BLaER1 treated with 17β-estradiol and CSF1 and Interleukin-3, amounts not matched to agents 10 nM and 100 nM (cell line): ENCODE measurements around the gene DPYD.

Experiments
- H3K27ac ChIP-seq, 11 experiments: shearing (Covaris generic); formaldehyde crosslinking; 2 replicates each; pipeline ENCODE4 v1.8.1; 2022
- H3K27me3 ChIP-seq, 11 experiments: shearing (Covaris generic); formaldehyde crosslinking; 2 replicates each; pipeline ENCODE4 v1.8.1; 2022
- H3K36me3 ChIP-seq, 11 experiments: shearing (Covaris generic); formaldehyde crosslinking; 2 replicates each; pipeline ENCODE4 v1.8.1; 2022
- H3K4me1 ChIP-seq, 10 experiments: shearing (Covaris generic); formaldehyde crosslinking; 2 replicates each; pipeline ENCODE4 v1.8.1; 2022
- H3K4me2 ChIP-seq, 11 experiments: shearing (Covaris generic); formaldehyde crosslinking; 2 replicates each; pipeline ENCODE4 v1.8.1; 2022
- H3K4me3 ChIP-seq, 10 experiments: shearing (Covaris generic); formaldehyde crosslinking; 2 replicates each; pipeline ENCODE4 v1.8.1; 2022
- H3K9ac ChIP-seq, 11 experiments: shearing (Covaris generic); formaldehyde crosslinking; 2 replicates each; pipeline ENCODE4 v1.8.1; 2022
- H3K9me3 ChIP-seq, 11 experiments: shearing (Covaris generic); formaldehyde crosslinking; replicated peaks in 1 of 11; 2 replicates each; pipeline ENCODE4 v1.8.1; 2022
- H4K20me1 ChIP-seq, 11 experiments: shearing (Covaris generic); formaldehyde crosslinking; 2 replicates each; pipeline ENCODE4 v1.8.1; 2022
- Cebpa-rat ChIP-seq, 11 experiments: shearing (Covaris generic); IDR thresholded peaks; 2 replicates each; pipeline ENCODE4 v1.8.1; 2022

Gene DPYD

DNA sequence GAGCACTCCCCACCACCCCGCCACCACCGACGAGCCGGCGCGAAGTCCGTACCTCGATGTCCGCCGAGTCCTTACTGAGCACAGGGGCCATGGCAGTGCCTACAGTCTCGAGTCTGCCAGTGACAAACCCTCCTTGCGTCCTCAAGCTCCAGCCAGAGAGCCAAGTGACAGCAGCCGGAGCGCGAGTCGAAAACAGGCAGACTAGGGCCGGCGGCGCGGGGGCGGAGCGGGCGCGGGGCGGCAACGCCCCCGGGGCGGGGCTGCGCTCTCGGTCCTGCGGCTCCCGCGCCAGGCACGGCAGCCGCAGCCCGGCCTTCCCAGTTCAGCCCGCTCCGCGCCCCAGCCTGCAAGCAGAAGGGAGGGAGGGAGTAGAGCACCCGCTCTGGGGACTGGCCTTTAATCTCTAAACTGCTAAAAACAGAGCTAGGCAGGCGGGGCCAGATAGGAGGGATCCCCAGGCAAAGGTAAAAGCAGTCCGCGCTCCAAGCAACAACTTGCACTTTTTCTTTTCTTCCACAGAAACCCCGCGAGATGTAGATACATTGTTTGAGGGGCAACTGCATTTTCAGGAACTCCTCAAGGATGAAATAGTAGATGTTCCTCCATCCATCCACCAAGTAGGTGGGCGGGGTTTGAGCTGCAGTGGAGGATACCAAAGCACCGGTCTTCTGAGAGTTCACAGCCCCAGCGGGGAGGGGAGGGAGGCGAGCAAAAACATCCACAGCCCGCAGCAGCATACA is at the start of gene DPYD:
Gene DPYD, minus strand, starts transcription at position 203 of the 740 bp plus-strand sequence. Its CDS starts 112 bp downstream, at position 91.
- H3K36me3 ChIP-seq, result no peaks in the 10 kb centered on the region
- peak within 1 kb of the TSS; percentile 65 to 89 (median 80) for H3K27ac ChIP-seq
- H3K4me2 ChIP-seq, result peak within 1 kb of the TSS; percentile 74 to 98 (median 87)
- H3K4me1 ChIP-seq, result peaks cover 11 to 40% (median 18%) of the 10 kb centered on the region in 10 experiments; a peak in 19 of 20 replicates
- H3K4me3 ChIP-seq, result peak within 1 kb of the TSS; percentile 71 to 95 (median 86)
- H3K9ac ChIP-seq, result peak within 1 kb of the TSS; percentile 83 to 90 (median 85)
- H3K27me3 ChIP-seq, result no peaks in the 10 kb centered on the region
- no peaks in the 10 kb centered on the region for H3K9me3 ChIP-seq
- no peak for TF ChIP-seq Cebpa-rat (IDR thresholded peaks at IDR 0.05)
- H4K20me1 ChIP-seq, result peaks cover 0 to 23% (median 0%) of the 10 kb centered on the region in 11 experiments; a peak in 3 of 22 replicates

DNA sequence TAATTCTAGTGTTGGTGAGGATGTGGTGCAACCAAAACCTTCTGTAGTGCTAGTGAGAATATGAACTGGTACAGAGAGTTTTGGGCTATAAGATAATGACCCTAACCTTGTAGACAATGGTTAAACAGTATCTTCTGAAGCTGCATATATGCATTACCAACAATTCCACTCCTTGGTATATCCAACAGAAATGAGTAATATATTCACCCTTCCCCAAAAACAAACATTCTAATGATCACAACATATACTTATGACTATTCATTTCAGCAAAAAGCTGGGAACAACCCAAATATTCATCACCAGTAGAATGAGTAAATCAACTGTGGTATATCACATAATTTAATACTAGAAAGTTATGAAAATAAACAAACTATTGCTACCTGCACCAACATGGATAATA is 39.6 kb upstream of the DPYD start:
- TF ChIP-seq Cebpa-rat (IDR thresholded peaks at IDR 0.05), result no peak
- no peaks in the 10 kb centered on the region for H3K9me3 ChIP-seq
- no peaks in the 10 kb centered on the region for H3K27me3 ChIP-seq
- H3K4me3 ChIP-seq, result no peak overlapping the region
- no peak overlapping the region for H3K4me2 ChIP-seq
- no peaks in the 10 kb centered on the region for H4K20me1 ChIP-seq
- H3K4me1 ChIP-seq, result no peaks in the 10 kb centered on the region
- H3K36me3 ChIP-seq, result no peaks in the 10 kb centered on the region
- H3K27ac ChIP-seq, result no peak overlapping the region
- H3K9ac ChIP-seq, result no peak overlapping the region

DNA sequence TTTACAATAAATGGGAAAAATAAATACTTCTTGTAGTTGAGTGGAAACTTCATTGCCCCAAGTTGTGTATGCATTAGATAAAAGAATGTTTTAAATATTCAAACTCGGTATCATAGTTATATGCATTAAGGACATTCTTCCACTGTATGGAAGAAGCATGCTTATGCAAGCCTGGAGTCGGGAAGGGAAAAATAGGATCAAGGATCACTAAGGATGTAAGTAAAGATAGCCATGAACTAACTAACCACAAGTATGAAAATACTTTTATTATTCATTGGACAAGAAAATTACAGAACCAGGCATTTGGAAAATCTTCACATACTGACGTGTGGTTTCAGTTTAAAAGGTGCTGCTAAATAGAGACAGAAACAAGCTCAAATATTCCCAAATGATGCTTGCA is 26.9 kb upstream of the DPYD start:
- no peaks in the 10 kb centered on the region for H3K27me3 ChIP-seq
- H3K36me3 ChIP-seq, result no peaks in the 10 kb centered on the region
- peaks cover 0 to 2% (median under 1%) of the 10 kb centered on the region in 10 experiments; a peak in 5 of 20 replicates for H3K4me1 ChIP-seq
- no peaks in the 10 kb centered on the region for H3K9me3 ChIP-seq
- H3K4me3 ChIP-seq, result no peak overlapping the region
- no peak for TF ChIP-seq Cebpa-rat (IDR thresholded peaks at IDR 0.05)
- no peak overlapping the region for H3K27ac ChIP-seq
- no peak overlapping the region for H3K9ac ChIP-seq
- H4K20me1 ChIP-seq, result no peaks in the 10 kb centered on the region
- H3K4me2 ChIP-seq, result no peak overlapping the region

DNA sequence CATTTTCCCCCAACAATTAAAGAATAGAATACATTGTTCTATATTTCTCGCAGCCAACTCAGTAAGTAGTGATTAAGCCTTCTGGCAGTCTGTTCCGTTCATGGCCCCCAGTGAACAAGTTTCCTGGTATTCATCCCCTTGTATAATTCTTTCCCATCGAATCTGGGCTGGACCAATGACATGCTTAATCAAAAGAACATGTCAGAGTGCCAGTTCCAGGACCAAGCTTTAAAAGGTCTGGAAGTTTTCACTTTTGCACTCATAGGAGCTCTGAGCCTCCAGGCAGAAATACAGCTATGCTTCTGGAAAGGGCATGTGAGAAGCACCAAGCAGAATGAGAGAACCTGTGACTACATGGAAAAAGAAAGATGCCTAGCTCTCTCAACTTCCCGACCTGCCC is 22.5 kb upstream of the DPYD start:
- no peaks in the 10 kb centered on the region for H3K27me3 ChIP-seq
- H3K4me3 ChIP-seq, result no peak overlapping the region
- H3K36me3 ChIP-seq, result no peaks in the 10 kb centered on the region
- H4K20me1 ChIP-seq, result no peaks in the 10 kb centered on the region
- no peak for TF ChIP-seq Cebpa-rat (IDR thresholded peaks at IDR 0.05)
- peaks cover under 1 to 14% (median 6%) of the 10 kb centered on the region in 10 experiments; a peak in 15 of 20 replicates for H3K4me1 ChIP-seq
- H3K9me3 ChIP-seq, result no peaks in the 10 kb centered on the region
- no peak overlapping the region for H3K4me2 ChIP-seq
- H3K27ac ChIP-seq, result no peak overlapping the region
- no peak overlapping the region for H3K9ac ChIP-seq

DNA sequence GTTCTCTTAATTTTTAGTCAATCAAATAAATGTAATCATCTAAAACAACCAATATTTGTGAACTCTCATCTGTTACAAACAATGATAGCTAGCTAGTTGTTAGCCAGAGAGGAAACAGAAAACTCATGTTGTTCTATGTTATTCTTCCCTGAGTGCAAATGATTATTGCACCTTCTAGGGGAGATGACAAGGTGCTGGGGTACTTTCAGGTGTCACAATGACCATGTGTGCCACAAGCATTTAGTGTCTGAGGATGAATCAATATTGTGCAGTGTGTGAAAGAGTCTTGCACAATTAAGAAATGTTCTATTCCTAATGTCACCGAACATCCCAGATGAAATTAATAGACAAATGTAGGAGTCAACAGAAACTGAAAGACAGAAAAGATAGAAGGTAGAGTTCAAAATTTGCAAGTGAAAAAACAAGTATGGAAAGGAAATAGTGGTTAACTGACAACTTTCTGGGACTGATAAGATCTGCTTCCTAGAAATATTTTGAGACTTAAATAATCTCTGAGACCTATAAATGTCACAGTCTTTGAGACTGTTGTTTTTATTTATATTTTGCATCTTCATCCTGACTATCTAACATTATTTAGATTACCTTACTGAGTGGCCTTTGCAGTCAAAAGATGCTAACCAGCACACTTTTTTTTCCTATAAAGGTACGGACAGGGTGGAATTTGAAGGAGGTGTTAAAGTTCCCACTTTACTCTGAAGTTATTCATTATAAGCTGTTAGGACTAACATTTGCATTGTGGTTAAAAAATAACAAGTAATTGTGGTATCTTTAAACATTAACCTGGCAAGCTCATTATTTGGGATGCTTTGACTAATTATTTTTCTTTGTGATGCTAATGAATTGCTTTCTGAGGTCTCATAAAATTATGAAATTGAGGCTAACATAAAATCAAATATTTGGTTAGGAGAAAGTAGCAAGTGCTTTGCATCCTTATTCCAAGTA is 21.6 kb upstream of the DPYD start:
- no peaks in the 10 kb centered on the region for H3K27me3 ChIP-seq
- TF ChIP-seq Cebpa-rat (IDR thresholded peaks at IDR 0.05), result no peak
- peaks cover 5 to 23% (median 9%) of the 10 kb centered on the region in 10 experiments; a peak in 16 of 20 replicates for H3K4me1 ChIP-seq
- H3K9ac ChIP-seq, result no peak overlapping the region
- H3K36me3 ChIP-seq, result no peaks in the 10 kb centered on the region
- no peaks in the 10 kb centered on the region for H3K9me3 ChIP-seq
- H3K27ac ChIP-seq, result no peak overlapping the region
- peak overlapping the region in 2 of 11 experiments; percentile 22 to 31; a peak in 5 of 22 replicates for H3K4me2 ChIP-seq
- H4K20me1 ChIP-seq, result no peaks in the 10 kb centered on the region
- no peak overlapping the region for H3K4me3 ChIP-seq

DNA sequence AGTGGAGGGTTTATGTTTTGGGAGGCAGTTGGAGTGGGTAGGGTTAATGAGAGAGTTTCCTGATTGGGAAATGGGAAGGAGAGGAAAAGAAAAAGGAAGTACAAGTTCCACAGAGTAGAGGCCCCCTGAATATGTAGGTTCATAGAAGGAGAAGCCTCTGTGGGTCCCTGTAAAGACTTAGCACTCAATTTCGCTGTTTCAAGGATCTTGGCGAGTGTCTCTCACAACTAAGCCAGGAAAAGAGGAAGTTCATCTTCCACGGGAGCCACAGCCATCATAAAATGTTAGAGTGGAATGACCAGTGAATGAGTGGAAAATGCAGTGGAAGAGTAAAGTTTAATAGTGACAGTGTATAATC is 17.4 kb upstream of the DPYD start:
- H3K4me1 ChIP-seq, result peaks cover 5 to 29% (median 10%) of the 10 kb centered on the region in 10 experiments; a peak in 16 of 20 replicates
- peak overlapping the region in 5 of 11 experiments; percentile 2 to 53 (median 48); a peak in 6 of 22 replicates for H3K27ac ChIP-seq
- H3K9ac ChIP-seq, result no peak overlapping the region; a peak in 1 of 22 replicates
- no peak for TF ChIP-seq Cebpa-rat (IDR thresholded peaks at IDR 0.05)
- H3K4me3 ChIP-seq, result no peak overlapping the region
- no peaks in the 10 kb centered on the region for H4K20me1 ChIP-seq
- peak overlapping the region in 6 of 11 experiments; percentile 24 to 72 (median 51); a peak in 12 of 22 replicates for H3K4me2 ChIP-seq
- no peaks in the 10 kb centered on the region for H3K9me3 ChIP-seq
- H3K27me3 ChIP-seq, result no peaks in the 10 kb centered on the region
- no peaks in the 10 kb centered on the region for H3K36me3 ChIP-seq

DNA sequence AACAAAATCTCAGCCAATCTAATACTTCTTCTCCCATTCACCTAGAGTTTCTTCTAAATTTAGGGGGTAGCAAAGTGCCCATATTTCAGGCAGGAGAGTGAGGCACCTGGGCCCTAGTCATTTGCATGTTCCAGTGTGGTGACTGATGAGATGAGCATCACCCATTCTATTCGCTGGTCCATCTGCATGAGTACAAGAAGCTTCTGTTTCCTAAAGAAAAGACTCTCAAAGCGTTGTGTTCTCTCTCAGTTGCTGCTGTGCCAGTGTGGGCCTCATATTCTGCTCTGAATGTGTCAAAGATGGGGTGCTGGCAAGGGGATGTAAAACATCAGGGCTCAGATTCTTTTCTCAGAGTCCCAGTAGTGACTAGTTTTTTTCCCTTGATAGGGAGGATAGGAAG is 16.1 kb upstream of the DPYD start:
- H3K27me3 ChIP-seq, result no peaks in the 10 kb centered on the region
- H3K4me1 ChIP-seq, result peaks cover 0 to 25% (median 6%) of the 10 kb centered on the region in 10 experiments; a peak in 11 of 20 replicates
- no peak overlapping the region for H3K27ac ChIP-seq
- H3K9ac ChIP-seq, result no peak overlapping the region
- H3K36me3 ChIP-seq, result no peaks in the 10 kb centered on the region
- no peaks in the 10 kb centered on the region for H4K20me1 ChIP-seq
- TF ChIP-seq Cebpa-rat (IDR thresholded peaks at IDR 0.05), result no peak
- no peaks in the 10 kb centered on the region for H3K9me3 ChIP-seq
- H3K4me3 ChIP-seq, result no peak overlapping the region
- peak overlapping the region in 3 of 11 experiments; percentile 24 to 72 (median 65); a peak in 4 of 22 replicates for H3K4me2 ChIP-seq

DNA sequence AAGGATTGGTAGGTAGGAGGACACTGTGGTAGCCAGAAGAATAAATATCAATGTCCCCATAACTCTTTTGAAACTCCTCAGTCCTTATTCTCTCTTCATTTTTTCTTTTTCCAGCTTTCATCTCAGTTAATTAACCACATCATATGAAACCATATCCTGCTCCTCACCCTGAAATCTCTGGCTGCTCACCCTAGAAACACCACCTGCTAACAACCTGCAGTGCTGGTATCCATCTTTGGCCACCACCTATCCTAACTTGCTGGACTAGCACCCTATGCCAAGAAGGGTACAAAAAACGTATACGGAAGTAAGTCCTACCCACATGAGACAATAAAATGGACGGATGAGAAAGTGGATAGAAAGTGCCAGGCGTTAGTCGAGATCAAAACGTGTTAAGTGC is 13.7 kb upstream of the DPYD start:
- H4K20me1 ChIP-seq, result no peaks in the 10 kb centered on the region
- no peak overlapping the region for H3K4me2 ChIP-seq
- H3K9ac ChIP-seq, result no peak overlapping the region
- peaks cover 0 to 25% (median 6%) of the 10 kb centered on the region in 10 experiments; a peak in 11 of 20 replicates for H3K4me1 ChIP-seq
- no peaks in the 10 kb centered on the region for H3K27me3 ChIP-seq
- no peak overlapping the region for H3K27ac ChIP-seq
- TF ChIP-seq Cebpa-rat (IDR thresholded peaks at IDR 0.05), result no peak
- H3K36me3 ChIP-seq, result no peaks in the 10 kb centered on the region
- H3K9me3 ChIP-seq, result no peaks in the 10 kb centered on the region
- H3K4me3 ChIP-seq, result no peak overlapping the region
